Vagina (tissue), 2 donors: ENCODE measurements around the gene ESPN.

Experiments
- POLR2A ChIP-seq, 2 donors: fragments of 450-650 bp; IDR thresholded peaks; one replicate each; pipeline ENCODE4 v1.6.1; 2017; ENCODE audit warnings: antibody characterized with exemption in 2 of 2, mild to moderate bottlenecking in 2 of 2, moderate library complexity in 2 of 2
- POLR2AphosphoS5 ChIP-seq, 2 donors: sonication (generic); formaldehyde crosslinking; IDR thresholded peaks; one replicate each; pipeline ENCODE4 v1.9.0; 2017; ENCODE audit warnings: antibody characterized with exemption in 2 of 2, mild to moderate bottlenecking in 2 of 2, low read depth in 1 of 2; ENCODE audit not compliant: insufficient read depth in 1 of 2
- TF ChIP-seq, protein P1 (sequence below), 3 experiments: fragments of 450-650 bp in 2 of 3; fragments of 200-600 bp in 1 of 3; sonication (generic) in 1 of 3; IDR thresholded peaks; one replicate each; pipeline ENCODE4 v1.5.1; 2017 to 2019; ENCODE audit warnings: antibody characterized with exemption in 3 of 3, mild to moderate bottlenecking in 2 of 3, moderate library complexity in 2 of 3

DNA sequence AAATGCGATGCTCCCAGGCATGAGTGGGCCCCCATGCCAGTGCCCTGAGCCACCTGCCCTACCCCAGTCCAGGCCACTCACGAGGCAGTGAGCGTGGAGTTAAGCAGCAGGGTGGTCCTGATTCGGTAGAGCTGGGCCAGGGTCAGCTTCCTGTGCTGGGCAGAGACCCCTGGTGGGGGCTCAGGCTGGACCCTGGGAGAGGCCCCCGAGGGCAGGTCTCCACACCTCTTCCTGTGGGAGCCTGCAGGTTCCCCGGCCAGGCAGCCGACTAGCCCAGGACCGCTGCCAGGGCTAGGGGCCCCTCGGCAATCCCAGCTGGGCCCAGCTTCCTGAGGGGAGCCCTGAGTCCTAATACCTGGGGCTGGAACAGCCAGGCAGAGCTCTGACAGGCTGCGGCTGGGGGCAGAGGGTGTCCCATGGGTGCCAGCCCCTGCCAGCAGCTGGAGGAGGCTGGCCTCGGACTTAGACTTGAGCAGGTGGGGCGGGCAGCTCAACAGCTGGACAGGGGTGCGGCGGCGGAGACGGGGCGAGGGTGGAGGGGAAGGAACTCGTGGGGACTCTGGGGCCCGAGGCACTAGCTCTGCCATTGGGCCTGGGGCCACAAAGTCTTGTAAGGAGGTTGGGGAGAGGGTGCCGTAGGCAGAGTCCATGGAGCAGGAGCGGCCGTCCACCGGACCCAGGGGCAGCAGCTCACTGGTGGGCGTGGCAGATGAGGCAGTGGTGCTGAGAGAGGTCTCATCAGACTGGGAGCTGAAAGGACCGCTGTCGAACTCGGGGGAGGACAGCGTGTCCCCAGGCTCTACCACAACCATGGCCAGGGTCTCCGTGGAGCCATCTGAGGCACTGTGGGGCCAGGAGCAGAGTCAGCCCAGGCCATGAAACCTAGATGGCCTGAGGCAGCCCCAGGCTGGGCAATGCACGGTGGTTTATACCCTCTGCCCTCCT lies 43.4 kb downstream of the ESPN start:
- TF ChIP-seq, protein P1, sequence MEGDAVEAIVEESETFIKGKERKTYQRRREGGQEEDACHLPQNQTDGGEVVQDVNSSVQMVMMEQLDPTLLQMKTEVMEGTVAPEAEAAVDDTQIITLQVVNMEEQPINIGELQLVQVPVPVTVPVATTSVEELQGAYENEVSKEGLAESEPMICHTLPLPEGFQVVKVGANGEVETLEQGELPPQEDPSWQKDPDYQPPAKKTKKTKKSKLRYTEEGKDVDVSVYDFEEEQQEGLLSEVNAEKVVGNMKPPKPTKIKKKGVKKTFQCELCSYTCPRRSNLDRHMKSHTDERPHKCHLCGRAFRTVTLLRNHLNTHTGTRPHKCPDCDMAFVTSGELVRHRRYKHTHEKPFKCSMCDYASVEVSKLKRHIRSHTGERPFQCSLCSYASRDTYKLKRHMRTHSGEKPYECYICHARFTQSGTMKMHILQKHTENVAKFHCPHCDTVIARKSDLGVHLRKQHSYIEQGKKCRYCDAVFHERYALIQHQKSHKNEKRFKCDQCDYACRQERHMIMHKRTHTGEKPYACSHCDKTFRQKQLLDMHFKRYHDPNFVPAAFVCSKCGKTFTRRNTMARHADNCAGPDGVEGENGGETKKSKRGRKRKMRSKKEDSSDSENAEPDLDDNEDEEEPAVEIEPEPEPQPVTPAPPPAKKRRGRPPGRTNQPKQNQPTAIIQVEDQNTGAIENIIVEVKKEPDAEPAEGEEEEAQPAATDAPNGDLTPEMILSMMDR (IDR thresholded peaks at IDR 0.05), result no peak
- TF ChIP-seq POLR2A (IDR thresholded peaks at IDR 0.05), result no peak
- no peak for TF ChIP-seq POLR2AphosphoS5 (IDR thresholded peaks at IDR 0.05; ENCODE audit: insufficient read depth in 1 of 2, low read depth in 1 of 2)
